Right cardiac atrium (tissue), 5 donors: ENCODE results near the gene DTX2. TPM values are rescaled to one million over a fixed set of nuclear protein-coding genes. Genes with fewer than 3 reads are reported as not detected.
"Not testable (repeated sequence)": the region's sequence is repeated elsewhere in the genome, so short reads cannot be mapped to it uniquely, and the experiment has no call there.

ENCODE experiments used
- ATAC-seq, 2 donors: fragments of 200-7000 bp; cut with Tn5 transposase; one replicate each; pipeline versions ENCODE4 v1.8.0 to v1.9.1; 2020; ENCODE audit warnings: moderate library complexity in 2 of 2, mild to moderate bottlenecking in 1 of 2
- DNase-seq, 3 donors: peaks; one replicate each; pipeline ENCODE4 v3.0.0-alpha.2; 2020
- H3K27ac ChIP-seq: one replicate; pipeline ENCODE4 v1.5.1; 2013; ENCODE audit warnings: mild to moderate bottlenecking, low read length, control low read depth, moderate library complexity
- H3K27me3 ChIP-seq: one replicate; pipeline ENCODE4 v1.6.1; 2013; ENCODE audit not compliant: control insufficient read depth, insufficient read depth
- H3K4me1 ChIP-seq: one replicate; pipeline ENCODE4 v1.6.1; 2013; ENCODE audit warnings: low read length; ENCODE audit not compliant: control insufficient read depth, insufficient read depth
- H3K4me3 ChIP-seq: one replicate; pipeline ENCODE4 v1.5.1; 2013; ENCODE audit warnings: low read length, control low read depth
- H3K9me3 ChIP-seq: one replicate; pipeline ENCODE4 v1.6.1; 2013; ENCODE audit warnings: low read length; ENCODE audit not compliant: control insufficient read depth
- WGBS: extraction: QIAGEN DNeasy Blood & Tissue Kit; methylation state at CpG from one replicate; pipeline ENCODE4 v1.1.7; 2013; 5-methylcytosine and 5-hydroxymethylcytosine counted together
- intact Hi-C, 4 donors: fragments of 100-400 bp; cut with DNase I; formaldehyde crosslinking; loops; one replicate each; pipeline versions ENCODE4 v1.11.0 to v1.14.0; 2022 to 2023
- polyA plus RNA-seq: library from polyadenylated mRNA; stranded (reverse); fragments of 200-250 nt; gene quantifications from one replicate; pipeline ENCODE4 v1.2.3, GENCODE V29; 2013
- total RNA-seq, 4 donors: library from RNA; stranded (reverse); fragmentation: NEBNext Ultra II Directional; extraction: Animal tissue kit (Norgen Biotek cat#: 25700); gene quantifications; one replicate each; pipeline ENCODE4 v1.2.1, GENCODE V29; 2021
- donor health status: healthy with polysubstance abuse.
- donor health status: DM: no; HTN: yes; CAD: no.
- donor health status: DM: no; HTN: no; CAD: no.
- donor health status: DM: no; HTN: yes; CAD: no; lungs with severe emphysema.
- donor health status: DM: yes; HTN: yes; CAD: no.

Gene DTX2
- total and polyA plus RNA-seq, 5 donors, result 6.3 to 14.2 (median 10.7) TPM

DNA sequence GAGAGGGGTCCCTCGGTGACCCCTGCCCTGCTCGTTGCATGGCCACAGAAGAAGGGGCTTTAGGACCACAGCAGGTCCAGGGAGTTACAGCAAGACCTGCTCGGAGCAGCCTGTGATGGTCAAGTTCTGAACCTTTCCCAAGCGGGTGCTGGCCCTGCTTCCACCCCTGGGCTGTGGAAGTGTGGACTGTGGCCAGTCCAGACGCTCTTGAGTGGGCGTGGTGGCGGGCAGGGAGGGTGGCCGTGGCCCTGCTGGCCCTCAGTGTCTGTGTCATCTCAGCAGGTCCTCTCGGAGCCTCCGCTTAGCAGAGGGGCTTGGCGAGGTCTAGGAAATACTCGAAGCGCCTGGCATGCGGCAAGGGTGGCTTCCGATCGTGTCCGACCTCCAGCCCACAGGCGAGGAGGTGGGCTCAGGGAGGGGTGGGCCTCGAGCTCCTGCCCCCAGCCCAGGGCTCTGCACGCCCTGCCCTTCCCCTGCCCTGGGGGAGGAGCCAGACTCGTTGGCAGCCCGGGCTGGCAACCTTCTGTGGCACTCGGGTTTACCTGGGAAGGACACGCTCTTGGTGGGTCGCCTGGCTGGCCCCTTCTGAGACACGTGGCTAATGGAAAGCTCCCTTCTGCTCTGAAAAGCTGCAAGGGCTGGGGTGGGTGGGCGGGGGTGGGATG is 36.5 kb downstream of the DTX2 start:
- DNase-seq, ATAC-seq, H3K27me3 ChIP-seq, H3K4me1 ChIP-seq, H3K27ac ChIP-seq, H3K4me3 ChIP-seq, intact Hi-C loops, H3K9me3 ChIP-seq: not testable (repeated sequence)
- 80% methylated on average over 12 of the region's 27 CpGs for WGBS

DNA sequence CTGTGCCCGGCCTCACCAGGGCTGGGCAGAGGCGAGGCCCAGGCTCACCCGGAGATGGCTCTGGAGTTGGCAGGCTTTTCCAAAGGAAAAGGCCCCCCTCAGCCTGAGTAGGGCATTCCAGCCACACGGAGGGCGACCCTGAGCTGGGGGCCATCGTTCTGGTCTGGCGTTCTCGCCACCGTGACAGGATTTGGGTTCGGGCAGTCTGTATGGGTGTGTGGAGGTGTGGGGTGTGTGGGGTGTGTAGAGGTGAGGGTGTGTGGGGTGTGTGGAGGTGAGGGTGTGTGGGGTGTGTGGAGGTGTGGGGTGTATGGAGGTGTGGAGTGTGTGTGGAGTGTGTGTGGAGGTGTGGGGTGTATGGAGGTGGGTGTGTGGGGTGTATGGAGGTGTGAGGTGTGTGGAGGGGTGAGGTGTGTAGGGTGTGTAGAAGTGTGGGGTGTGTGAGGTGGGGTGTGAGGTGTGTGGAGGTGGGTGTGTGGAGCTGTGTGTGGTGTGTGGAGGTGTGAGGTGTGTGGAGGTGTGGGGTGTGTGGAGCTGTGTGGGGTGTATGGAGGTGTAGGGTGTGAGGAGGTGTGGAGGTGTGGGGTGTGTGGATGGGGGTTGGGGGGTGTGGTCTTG is 37.2 kb downstream of the DTX2 start:
- H3K27ac ChIP-seq, DNase-seq, ATAC-seq, H3K9me3 ChIP-seq, H3K27me3 ChIP-seq, H3K4me3 ChIP-seq, H3K4me1 ChIP-seq, intact Hi-C loops: not testable (repeated sequence)
- WGBS, result 92% methylated on average over 7 of the region's 10 CpGs

DNA sequence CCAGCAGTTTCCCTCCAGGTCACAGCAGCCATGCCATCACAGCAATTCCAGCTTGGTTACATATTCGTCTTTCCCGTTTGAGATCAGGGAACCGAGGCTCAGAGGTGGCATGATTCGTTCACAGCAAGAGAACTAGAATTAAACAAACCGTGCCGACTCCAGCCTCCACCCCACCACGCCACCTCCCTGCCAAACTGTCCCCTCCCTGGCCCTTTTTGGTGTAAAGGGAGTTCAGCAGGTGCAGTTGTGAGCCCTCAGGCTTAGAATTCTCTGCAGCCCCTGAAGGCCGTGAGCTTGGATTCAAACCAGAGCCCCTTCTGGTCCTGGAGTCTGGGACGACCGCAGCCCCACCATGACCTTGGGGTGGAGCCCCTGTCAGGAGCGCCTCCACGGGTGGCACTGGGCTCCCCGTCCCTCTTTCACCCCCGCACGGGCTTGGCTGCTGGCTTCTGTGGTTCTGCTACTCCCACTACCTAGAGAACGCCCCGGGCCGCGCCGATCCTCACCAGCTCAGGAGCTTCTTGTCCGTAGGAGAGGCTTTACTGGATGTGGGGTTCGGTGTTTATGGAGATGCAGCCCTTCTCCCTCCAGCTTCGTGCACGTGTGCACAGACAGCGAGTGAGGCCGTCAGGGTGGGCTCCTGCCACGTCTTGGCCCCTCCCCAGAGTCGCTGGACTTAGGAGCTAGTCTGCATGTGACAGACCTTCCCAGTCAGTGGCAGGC is 37.9 kb downstream of the DTX2 start:
- H3K9me3 ChIP-seq, H3K27me3 ChIP-seq, ATAC-seq, H3K4me1 ChIP-seq, H3K27ac ChIP-seq, DNase-seq, intact Hi-C loops, H3K4me3 ChIP-seq: not testable (repeated sequence)
- 76% methylated on average over 15 of the region's 28 CpGs for WGBS

DNA sequence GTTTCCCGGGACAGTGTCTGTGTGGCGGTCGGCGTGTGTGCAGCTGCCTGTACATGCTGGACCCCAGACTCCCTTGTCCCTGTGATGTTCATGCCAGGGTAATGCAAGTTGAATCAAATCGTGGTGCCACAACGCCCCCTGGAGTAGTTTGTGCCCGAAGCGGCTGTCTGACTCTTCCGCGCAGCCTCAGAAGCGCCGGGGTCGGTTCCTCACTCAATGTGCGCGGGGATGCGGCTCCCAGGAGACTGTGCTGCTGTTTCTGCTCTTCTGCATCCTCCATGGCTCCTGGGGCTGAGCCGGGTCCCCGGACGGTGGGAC is 38.4 kb downstream of the DTX2 start:
- H3K4me1 ChIP-seq, H3K4me3 ChIP-seq, DNase-seq, ATAC-seq, H3K9me3 ChIP-seq, H3K27ac ChIP-seq, H3K27me3 ChIP-seq: not testable (repeated sequence)
- intact Hi-C loops, result loop anchor here in 1 of 4 donors (10.0 kb wide), 1 partner anchor 495 kb away; no protein-coding TSS in a partner anchor
- 51% methylated on average over 8 of the region's 19 CpGs for WGBS

DNA sequence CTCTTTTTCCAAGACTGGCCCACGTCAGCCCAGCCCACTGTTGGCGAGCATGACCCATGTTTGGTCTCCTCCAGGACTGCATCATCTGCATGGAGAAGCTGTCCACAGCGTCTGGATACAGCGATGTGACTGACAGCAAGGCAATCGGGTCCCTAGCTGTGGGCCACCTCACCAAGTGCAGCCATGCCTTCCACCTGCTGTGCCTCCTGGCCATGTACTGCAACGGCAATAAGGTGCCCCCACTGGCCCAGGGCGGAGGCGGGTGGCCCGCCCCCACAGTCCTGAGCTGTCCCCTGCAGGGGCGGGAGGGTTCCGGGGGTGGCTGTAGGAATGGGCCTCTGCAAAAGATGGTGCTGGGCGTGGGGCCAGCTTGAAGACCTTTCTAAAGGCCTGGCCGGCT is 40.7 kb downstream of the DTX2 start:
- H3K27ac ChIP-seq, H3K4me1 ChIP-seq, H3K4me3 ChIP-seq, H3K9me3 ChIP-seq, ATAC-seq, H3K27me3 ChIP-seq: not testable (repeated sequence)
- DNase-seq, result peak in 1 of 3 donors; percentile 12
- intact Hi-C loops, result loop anchor here in 1 of 4 donors (10.0 kb wide), 1 partner anchor 493 kb away; no protein-coding TSS in a partner anchor
- WGBS, result 78% methylated on average over 13 of the region's 13 CpGs

DNA sequence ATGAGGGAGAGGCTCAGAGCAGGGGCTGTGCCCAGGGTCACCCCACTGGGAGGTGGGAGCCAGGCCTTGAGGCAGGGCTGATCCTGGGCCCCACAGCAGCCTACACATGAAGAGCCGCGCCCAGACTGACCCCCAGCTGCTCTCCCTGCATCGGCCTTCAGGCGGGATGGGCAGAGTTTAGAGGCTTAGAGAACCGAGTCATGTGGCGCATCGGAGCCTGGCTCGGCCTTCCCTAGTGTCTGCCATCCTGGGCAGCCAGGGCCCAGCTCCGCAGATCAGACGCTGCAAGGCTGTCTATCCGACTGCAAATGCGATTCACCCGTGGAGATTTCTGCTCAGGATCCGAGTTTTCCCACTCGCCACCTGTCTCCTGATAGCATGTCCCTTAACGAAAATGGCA is 41.3 kb downstream of the DTX2 start:
- intact Hi-C loops, result loop anchor here in 1 of 4 donors (10.0 kb wide), 1 partner anchor 492 kb away; no protein-coding TSS in a partner anchor
- 91% methylated on average over 16 of the region's 16 CpGs for WGBS
- H3K27ac ChIP-seq, H3K9me3 ChIP-seq, H3K4me1 ChIP-seq, ATAC-seq, H3K4me3 ChIP-seq, H3K27me3 ChIP-seq: not testable (repeated sequence)
- DNase-seq, result peak in 1 of 3 donors; percentile 22

DNA sequence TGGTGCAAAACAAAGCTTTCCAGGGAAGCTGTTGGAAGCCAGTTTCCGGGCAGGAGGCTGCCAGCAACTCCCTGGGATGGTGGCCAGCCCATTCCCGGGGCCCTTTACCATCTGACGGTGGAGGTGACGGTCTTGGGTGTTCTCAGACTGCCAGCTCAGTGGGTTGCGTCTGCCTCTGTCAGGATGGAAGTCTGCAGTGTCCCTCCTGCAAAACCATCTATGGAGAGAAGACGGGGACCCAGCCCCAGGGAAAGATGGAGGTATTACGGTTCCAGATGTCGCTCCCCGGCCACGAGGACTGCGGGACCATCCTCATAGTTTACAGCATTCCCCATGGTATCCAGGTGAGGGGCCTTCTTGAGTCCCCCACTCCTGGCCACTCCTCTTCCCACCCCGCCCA is 41.7 kb downstream of the DTX2 start:
- 86% methylated on average over 12 of the region's 12 CpGs for WGBS
- H3K27ac ChIP-seq, H3K4me1 ChIP-seq, ATAC-seq, H3K9me3 ChIP-seq, H3K4me3 ChIP-seq, H3K27me3 ChIP-seq: not testable (repeated sequence)
- peak in 1 of 3 donors; percentile 14 for DNase-seq
- intact Hi-C loops, result loop anchor here in 1 of 4 donors (10.0 kb wide), 1 partner anchor 492 kb away; no protein-coding TSS in a partner anchor

DNA sequence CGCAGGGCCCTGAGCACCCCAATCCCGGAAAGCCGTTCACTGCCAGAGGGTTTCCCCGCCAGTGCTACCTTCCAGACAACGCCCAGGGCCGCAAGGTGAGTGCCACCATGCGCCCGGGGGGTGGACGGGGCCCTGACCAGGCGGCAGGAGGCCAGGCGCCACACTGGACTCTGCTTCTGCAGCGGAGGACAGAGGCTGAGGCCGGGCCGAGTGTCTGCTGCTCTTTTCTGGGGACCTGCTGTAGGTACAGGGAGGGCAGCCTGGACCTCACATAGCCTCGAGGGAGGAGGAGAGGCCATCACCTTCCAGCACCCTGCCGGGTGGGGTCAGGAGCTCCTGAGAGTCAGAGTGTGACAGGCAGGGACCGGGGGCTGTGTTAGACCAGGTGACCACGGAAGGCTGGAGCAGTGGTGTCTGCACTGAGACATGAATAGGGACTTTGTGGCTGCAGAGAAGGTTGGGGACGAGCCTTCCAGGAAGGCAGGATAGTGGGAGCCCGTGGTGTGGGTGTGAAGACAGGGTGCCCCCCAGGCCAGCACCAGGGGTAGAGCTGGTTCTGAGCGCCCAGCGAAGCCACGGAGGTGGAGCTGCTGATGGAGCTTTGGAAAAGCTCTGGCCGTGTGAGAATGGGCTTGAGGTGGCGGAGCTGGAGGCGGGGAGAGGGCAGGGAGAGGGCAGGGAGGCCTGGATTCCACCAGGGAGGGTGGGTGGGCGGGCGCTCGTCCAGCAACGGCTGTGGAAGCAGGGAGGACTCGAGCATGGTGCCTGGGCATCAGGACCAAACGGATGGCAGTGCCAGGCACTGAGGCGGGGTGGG is 43.0 kb downstream of the DTX2 start:
- H3K27me3 ChIP-seq, H3K4me1 ChIP-seq, H3K27ac ChIP-seq, H3K9me3 ChIP-seq, ATAC-seq, H3K4me3 ChIP-seq: not testable (repeated sequence)
- 85% methylated on average over 24 of the region's 33 CpGs for WGBS
- DNase-seq, result peak in 1 of 3 donors; percentile 39
- intact Hi-C loops, result loop anchor here in 1 of 4 donors (10.0 kb wide), 1 partner anchor 490 kb away; no protein-coding TSS in a partner anchor

DNA sequence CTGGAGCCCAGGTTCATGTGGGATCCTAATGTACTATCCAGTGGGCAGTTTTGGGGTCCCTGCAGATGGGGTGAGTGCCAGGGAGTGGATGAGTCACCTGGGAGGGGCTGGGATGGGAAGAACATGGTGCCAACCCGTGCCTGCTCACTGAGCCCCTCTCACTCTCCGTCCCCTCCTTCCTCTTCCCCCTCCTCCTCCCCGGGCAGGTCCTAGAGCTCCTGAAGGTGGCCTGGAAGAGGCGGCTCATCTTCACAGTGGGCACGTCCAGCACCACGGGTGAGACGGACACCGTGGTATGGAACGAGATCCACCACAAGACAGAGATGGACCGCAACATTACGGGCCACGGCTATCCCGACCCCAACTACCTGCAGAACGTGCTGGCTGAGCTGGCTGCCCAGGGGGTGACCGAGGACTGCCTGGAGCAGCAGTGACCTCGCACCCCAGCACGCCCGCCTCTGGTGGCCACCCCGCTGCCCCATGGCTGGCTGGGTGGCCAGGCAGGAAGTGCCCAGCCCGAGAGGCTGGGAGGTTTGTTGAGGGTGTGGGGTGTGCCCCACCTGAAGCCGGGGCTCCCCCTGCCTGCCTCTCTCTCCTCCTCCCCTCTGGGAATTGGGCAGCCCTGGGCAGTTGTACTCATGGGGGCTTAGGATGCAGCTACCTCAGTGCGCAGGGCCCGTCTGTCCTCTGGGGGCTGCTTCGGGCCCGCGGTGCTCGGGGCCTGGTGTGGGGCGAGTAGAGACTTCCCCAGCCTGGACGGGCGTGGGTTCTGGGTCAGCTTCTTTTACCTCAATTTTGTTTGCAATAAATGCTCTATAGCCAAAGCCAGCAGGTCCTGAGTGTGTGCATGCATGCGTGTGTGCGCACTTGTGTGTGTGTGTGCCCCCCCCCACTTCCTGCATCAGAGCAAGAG is 43.9 kb downstream of the DTX2 start:
- DNase-seq (peak in 1 of 3 donors; percentile 38), ATAC-seq (no peak)

DNA sequence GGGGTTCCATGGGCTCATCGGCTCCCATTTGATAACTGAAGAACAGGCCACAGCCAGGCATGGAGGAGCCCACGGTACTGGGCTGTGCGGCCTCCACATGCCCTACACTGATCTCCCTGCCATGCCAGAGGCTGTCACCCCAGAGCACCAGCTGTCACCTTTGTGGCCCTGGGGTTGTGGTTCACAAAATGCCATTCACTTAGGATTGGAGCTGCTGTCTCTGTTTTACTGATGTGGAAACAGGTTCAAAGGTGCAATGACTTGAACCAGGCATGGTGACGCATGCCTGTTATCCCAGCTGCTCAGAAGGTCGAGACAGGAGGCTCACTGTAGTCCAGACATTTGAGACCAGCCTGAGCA is 44.6 kb downstream of the DTX2 start:
- H3K27ac ChIP-seq, result no peak overlapping the region
- H3K9me3 ChIP-seq, result no peaks in the 10 kb centered on the region
- H3K27me3 ChIP-seq, result no peaks in the 10 kb centered on the region
- 83% methylated on average over 5 of the region's 5 CpGs for WGBS
- intact Hi-C loops, result loop anchor here in 1 of 4 donors (10.0 kb wide), 1 partner anchor 489 kb away; no protein-coding TSS in a partner anchor
- DNase-seq (no peak), ATAC-seq (no peak)
- H3K4me1 ChIP-seq, result no peaks in the 10 kb centered on the region
- H3K4me3 ChIP-seq, result no peak overlapping the region

More for the DNA sequence above, 43.9 kb downstream of the DTX2 start:
- intact Hi-C loops, result loop anchor here in 1 of 4 donors (10.0 kb wide), 1 partner anchor 489 kb away; no protein-coding TSS in a partner anchor
- 93% methylated on average over 32 of the region's 32 CpGs for WGBS
- Histone ChIP-seq H3K4me3 (no peak overlapping the region), H3K27ac (no peak overlapping the region), H3K27me3 (no peaks in the 10 kb centered on the region), H3K9me3 (no peaks in the 10 kb centered on the region), H3K4me1 (no peaks in the 10 kb centered on the region)
